ENCODE results near the gene KRTAP5-6. TPM values are rescaled to one million over a fixed set of nuclear protein-coding genes. Genes with fewer than 3 reads are reported as not detected.

The KRTAP5-6 gene
- total RNA-seq, 4 donors from 2014 or later: not detected

GRCh38 chr11:1731451-1732059 is 34.6 kb downstream of the KRTAP5-6 start:
- no peak for DNase-seq
- Histone ChIP-seq H3K9me3 (peaks cover 0 to 3% of the 10 kb centered on the region in 2 donors), H3K27me3 (peaks cover 0 to 4% of the 10 kb centered on the region in 2 donors), H3K4me1 (no peaks in the 10 kb centered on the region), H3K36me3 (no peaks in the 10 kb centered on the region), H3K27ac (no peak overlapping the region), H3K4me3 (no peak overlapping the region)
- TF ChIP-seq POLR2A (IDR thresholded peaks at IDR 0.05): no peak
- TF ChIP-seq, protein P1, sequence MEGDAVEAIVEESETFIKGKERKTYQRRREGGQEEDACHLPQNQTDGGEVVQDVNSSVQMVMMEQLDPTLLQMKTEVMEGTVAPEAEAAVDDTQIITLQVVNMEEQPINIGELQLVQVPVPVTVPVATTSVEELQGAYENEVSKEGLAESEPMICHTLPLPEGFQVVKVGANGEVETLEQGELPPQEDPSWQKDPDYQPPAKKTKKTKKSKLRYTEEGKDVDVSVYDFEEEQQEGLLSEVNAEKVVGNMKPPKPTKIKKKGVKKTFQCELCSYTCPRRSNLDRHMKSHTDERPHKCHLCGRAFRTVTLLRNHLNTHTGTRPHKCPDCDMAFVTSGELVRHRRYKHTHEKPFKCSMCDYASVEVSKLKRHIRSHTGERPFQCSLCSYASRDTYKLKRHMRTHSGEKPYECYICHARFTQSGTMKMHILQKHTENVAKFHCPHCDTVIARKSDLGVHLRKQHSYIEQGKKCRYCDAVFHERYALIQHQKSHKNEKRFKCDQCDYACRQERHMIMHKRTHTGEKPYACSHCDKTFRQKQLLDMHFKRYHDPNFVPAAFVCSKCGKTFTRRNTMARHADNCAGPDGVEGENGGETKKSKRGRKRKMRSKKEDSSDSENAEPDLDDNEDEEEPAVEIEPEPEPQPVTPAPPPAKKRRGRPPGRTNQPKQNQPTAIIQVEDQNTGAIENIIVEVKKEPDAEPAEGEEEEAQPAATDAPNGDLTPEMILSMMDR (IDR thresholded peaks at IDR 0.05): no peak
- intact Hi-C loops (cut with DNase I; ENCODE audit: low total_unique reads): no loop called here

DNA sequence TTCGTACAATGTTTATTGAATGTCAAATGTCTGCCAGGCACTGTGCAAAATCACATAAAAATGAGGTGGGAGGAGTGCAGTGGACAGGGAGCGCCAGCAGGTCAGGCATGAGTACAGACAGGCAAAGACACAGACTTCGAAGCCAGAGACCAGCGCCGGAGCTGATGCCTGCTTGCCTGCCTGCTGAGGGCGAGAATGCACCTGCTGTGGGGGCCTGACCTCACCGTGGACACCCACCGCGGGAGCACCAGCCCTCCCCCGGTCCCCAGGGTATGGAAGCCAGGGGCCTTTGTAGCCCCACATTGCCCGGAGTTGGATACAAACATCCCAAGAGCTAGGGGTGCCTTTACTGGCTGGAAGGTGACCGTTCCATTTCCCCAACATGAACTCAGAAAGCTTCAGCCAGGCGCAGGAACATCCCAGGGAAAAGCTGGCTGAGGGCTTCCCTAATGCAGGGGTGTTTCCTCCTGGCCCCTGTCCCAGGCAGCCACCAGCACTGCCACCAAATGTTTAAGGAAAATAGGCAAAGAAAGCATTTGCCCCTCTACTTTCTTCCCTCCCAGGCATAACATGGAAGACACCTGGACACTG is 35.5 kb downstream of the KRTAP5-6 start:
- no peak overlapping the region for H3K27ac ChIP-seq
- no peak overlapping the region for H3K4me3 ChIP-seq
- intact Hi-C loops (cut with DNase I; ENCODE audit: low total_unique reads): no loop called here
- TF ChIP-seq, protein P1 (IDR thresholded peaks at IDR 0.05): no peak
- no peak for TF ChIP-seq POLR2A (IDR thresholded peaks at IDR 0.05)
- H3K4me1 ChIP-seq: no peaks in the 10 kb centered on the region
- H3K27me3 ChIP-seq: peaks cover 0 to 4% of the 10 kb centered on the region in 2 donors
- no peaks in the 10 kb centered on the region for H3K36me3 ChIP-seq
- peaks cover 0 to 11% of the 10 kb centered on the region in 2 donors for H3K9me3 ChIP-seq
- no peak for DNase-seq

DNA sequence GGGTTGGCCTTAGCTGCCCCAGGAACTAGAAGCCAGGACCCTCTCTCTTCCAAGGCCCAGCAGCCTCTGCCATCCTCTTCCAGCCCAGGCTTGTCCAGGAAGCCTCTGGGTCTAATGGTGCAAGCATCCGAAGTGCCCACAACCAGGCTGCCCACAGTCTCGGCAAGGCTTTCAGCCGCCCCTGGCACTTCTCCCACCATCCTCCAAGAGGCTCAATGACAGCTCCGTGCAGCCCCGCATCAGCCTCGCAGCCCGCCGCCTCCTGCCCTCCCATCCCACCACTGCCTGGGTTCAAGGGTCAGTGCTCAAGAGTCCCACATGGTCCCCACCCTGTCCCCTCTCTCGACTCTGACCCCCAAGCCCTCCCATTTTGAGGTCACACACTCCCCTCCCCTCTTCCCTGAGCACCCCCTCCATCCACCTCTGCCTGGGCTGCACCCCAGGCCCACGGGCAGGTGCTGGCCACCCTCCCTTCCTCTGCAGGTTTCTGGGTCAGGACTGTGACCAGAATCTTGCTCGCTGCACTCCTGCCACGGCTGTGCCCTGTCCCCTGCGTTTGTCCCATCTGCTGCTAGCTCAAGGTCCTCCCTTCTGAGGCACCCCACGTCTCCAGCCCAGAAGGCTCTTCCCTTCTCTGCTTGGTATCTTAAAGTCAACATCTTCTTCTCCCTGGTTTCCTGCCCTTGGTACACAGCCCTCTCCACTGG is 36.2 kb downstream of the KRTAP5-6 start:
- intact Hi-C loops (cut with DNase I; ENCODE audit: low total_unique reads): no loop called here
- no peak for DNase-seq
- Histone ChIP-seq H3K9me3 (peaks cover 0 to 11% of the 10 kb centered on the region in 2 donors), H3K4me1 (no peaks in the 10 kb centered on the region), H3K4me3 (no peak overlapping the region), H3K27ac (no peak overlapping the region), H3K36me3 (no peaks in the 10 kb centered on the region), H3K27me3 (peaks cover 0 to 4% of the 10 kb centered on the region in 2 donors)
- TF ChIP-seq POLR2A (IDR thresholded peaks at IDR 0.05): no peak
- TF ChIP-seq, protein P1 (IDR thresholded peaks at IDR 0.05): no peak

- H3K27me3 ChIP-seq: peaks cover 0 to 4% of the 10 kb centered on the region in 2 donors
- no peaks in the 10 kb centered on the region for H3K4me1 ChIP-seq
- intact Hi-C loops (cut with DNase I; ENCODE audit: low total_unique reads): no loop called here
- peaks cover 0 to 11% of the 10 kb centered on the region in 2 donors for H3K9me3 ChIP-seq
- no peak for DNase-seq
- H3K27ac ChIP-seq: no peak overlapping the region
- no peak for TF ChIP-seq POLR2A (IDR thresholded peaks at IDR 0.05)
- TF ChIP-seq, protein P1 (IDR thresholded peaks at IDR 0.05): no peak
- no peak overlapping the region for H3K4me3 ChIP-seq
- no peaks in the 10 kb centered on the region for H3K36me3 ChIP-seq
These were observed 37.0 kb downstream of the KRTAP5-6 start for GRCh38 chr11:1733716-1734640.

All from uterus (tissue), 4 donors.